ENCODE measurements around the gene TLR10.

TLR10 gene

DNA sequence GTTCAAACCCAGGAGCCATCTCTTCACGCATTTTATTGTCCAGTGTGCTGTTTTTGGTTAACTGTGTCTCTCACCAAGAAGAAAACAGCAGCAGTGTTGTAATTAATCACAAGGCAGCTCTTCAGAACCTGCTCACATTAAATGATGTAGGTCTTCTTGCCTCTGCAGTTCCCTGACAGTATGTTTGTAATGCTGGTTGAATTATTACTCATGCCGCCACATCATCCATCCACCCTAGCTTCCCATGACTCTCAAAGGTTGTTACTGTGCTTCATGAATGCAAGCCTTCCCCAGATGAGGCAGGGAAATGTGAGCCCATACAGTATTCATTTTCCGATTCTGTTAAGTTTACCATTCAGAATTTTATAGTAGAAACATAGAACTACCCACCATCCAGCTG is 17.4 kb downstream of the TLR10 start:
- no peak for DNase-seq

DNA sequence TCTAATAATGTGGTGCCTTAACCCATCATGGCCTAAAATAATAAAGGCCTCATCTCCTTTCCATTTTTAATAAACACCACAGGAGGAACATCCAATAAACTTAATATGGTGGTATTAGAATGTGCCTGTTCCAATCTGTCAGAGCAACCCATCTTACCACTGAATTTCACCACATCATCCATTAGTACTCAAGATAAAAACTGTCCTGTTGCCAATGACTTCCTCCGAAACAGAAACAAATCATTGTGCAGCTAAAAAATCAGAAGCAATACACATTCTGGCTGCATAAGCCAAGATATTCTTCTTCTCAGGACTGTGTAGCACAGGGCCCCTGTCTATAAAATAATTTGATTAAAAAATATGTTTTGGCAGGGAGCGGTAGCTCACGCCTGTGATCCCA is 18.5 kb downstream of the TLR10 start:
- DNase-seq, result no peak

DNA sequence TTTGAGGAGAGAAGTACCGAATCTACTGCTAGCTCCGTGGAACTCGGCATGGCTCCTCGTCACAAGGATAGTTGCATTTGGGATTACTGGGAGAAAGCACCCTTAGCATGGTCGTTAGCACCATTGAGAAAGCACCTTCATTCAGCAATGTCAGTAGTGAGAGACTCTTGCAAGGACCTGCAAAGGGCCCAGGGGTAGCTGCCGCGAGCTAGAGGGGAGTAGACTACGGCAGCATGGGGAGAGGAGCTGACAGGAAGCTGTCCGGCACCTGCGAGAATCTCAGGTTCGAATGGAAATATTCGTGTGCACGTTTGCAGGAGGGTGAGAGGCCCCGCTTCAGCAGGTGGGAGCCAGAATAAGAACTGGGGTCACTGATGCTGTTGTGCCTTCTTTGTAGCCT is 20.2 kb downstream of the TLR10 start:
- no peak for DNase-seq

DNA sequence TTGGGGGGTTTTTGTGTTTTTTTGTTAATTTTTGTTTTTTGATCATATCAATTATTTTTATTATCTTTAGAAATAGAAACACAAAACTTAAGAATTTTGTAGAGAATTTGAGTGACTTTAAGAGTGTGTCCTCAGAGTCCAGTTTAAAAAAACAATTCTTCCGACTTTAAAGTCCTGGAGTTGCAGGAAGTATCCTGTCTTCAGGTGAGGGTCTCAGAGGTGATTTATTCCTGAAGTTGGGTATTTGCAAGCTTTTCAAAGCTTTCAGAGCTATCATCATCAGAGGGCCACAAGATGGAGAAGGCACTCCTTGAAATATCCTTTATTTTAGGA is 23.0 kb downstream of the TLR10 start:
- DNase-seq, result no peak

DNA sequence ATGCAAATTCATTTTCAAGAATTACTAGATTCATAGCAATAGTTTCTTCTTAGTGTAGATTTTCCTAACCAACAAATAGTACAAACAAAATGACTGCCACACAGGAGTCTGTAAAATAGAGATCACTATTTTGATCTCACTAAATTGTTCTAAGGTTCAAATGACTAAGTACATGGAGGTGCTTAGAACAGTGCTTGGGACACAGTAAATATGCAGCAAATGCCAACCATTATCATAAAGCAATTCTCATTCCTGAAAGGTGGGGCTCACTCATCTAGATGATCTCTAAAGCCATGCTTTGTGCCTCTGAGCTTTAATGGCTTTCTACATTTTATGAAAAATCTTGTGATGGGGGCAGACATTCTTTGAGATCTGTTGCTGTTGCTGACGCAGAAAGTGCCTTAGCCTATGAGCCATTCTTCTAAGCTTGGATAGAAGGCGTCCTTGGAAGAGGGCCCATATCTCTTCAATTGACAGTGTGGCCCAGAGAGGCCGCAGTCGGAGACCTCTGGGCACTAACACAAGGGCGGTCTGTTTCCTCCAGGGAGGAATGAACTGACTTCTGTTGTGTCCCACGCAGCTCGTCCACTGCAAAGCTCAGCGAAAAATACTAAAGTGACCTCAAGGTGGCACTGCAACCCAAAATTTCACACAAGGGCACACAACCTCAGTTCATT is 23.5 kb downstream of the TLR10 start:
- DNase-seq, result no peak

DNA sequence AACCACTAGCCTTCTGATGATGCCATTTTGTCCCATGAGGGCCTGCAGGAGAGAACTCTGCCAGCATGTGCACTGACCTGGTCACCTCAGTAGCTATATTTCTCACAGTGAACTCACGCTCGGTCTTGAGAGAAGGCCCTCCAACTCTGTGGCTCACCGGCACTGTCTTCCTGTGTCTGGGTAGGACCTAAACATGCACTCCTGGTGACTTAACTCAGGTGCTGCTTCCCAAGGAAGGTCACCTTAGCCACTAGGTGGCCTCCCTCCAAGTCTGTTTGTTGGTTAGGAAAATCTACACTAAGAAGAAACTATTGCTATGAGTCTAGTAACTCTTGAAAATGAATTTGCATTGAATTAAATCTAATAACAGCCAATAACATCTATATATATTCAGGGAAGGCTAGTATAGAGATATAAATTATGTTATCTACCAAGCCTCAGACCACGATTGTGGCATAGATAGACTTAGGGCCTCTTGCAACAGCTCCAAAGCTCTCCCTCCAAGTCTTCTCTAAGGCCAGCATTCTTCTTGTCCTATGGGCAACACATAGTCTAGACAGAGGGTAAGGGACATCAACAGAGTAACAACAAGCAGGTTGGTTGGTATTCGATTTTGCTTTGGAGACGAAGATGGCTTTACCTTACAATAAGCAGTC is 24.7 kb downstream of the TLR10 start:
- no peak for DNase-seq

DNA sequence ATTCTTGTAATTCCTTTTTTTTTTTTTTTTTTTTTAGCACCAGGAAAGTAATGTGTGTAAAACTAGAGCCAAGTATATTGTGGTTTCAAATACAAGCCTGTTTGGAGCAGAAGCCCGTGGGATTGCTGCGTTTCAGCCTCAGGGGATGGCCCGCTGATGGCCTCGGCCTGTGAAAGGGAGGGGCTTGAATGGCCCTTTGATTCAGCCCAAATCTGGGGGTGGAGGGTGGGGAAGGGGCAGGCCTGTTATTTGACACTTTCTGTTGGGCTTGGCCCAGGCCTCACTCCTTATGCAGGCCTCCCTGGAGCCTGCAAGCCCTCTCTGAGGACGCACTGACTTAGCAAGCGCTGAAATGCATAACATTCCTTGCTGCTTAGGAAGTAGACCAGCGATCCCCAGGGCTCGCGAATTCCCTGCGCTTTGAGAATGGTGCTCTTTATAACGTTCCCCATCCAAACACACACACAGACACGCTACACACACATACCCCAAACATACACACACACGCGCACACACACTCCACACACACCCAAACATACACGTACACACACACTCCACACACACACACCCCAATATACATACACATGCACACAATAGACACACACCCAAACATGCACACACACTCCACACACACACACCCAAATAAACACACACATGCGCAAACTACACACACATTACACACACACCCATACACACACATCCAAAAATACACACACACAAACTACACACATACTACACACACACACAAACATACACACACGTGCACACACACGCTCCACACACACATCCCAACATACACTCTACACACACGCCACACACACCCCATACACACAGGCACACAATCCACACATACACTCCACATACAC is 29.6 kb downstream of the TLR10 start:
- DNase-seq, result no peak

DNA sequence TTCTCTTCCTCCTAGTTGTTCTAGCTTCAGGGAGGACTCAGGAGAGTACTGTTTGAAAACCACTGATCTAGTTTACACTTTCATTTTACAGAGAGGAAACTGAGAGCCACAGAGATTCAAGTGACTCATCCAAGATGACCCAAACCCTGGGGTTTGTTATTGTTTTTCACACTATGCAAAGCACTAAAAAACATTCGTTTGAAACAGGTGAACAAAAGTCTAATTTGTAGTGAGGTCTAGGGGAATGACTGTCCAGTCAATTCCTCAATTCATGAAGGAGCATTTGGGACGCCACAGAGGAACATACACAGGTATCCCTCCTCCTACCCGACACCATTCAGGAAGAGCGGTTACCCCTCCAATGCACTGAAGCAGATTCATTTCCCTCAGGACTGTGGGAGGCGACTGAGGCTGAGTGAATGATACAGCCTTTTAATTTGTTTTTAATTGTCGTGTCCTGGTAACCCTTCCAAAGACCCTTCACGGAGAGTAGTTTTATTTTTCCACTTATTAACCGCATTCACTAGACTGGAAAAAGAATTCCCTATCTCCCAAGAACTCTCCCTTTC is 30.3 kb downstream of the TLR10 start:
- no peak for DNase-seq

DNA sequence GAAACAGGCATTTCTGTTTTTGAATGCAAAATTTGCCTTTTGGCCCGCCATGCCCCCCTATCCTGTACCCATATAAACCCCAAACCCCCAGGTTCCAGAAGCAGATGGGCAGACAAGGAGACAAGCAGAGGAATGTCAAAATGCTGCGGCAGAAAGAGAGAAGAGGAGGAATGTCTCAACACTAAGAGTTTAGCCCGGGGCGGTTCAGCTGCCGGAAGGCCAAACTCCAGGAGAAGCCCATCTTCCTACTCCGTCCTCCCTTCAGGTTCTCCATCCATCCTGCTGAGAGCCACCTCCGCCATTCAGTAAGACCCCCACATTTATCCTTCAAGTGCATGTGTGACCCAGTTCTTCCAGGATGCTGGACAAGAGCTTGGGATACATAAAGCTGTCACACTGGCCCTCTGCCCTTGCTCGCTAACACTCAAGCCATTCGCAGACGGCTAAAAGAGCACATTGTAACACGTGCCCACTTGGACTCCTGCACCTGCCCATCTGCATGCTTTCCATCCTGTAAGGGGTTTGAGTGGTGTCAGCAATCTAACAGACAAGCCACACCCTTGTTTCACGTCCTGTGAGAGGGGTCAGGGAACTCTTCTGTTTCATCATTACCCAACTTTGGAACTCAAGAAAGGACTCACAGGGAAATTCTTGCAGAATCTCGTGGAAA is 31.3 kb downstream of the TLR10 start:
- DNase-seq, result no peak

DNA sequence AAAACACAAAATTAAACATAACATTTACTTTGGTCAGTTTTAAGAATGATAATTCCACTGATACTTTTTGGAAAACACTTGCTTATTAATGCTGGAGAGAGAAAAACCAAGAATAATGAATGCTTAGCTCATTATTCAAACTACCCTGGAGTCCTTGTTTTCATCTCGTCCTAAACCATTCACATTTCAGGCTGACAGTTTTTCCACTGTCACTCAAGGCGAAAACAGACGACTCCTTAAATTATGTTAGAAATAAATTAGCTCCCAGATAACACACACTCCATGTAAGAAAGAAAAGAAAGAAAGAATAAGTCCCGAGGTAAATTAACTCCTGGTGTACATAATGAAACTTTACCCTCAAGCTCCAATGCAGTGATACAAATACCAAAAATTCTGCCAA is 33.5 kb downstream of the TLR10 start:
- no peak for DNase-seq

DNA sequence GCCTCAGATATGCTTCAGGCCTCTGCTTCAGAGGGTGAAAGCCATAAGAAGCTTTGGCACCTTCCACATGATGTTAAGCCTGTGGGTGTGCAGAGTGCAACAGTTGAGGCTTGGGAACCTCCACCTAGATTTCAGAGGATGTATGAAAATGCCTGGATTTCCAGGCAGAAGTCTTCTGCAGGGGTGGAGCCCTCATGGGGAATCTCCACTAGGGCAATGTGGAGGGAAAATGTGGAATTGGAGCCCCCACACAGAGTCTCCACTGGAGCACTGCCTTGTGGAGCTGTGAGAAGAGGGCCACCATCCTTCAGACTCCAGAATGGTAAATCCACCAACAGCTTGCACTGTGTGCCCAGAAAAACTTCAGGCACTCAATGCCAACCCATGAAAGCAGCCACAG is 35.2 kb downstream of the TLR10 start:
- no peak for DNase-seq

DNA sequence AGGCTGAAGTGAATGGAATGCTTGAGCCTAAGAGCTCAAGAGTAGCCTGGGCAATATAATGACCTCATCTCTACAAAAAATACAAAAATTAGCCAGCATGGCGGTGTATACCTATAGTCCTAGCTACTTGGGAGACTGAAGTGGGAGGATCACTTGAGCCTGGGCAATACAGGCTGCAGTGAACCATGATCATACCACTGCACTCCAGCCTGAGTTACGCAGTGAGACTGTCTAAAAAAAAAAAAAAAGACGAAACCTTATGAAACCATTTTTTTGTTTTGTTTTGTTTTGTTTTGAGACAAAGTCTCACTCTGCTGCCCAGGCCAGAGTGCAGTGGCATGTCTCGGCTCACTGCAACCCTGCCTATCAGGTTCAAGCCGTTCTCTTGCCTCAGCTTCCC is 36.9 kb downstream of the TLR10 start:
- DNase-seq, result no peak

DNA sequence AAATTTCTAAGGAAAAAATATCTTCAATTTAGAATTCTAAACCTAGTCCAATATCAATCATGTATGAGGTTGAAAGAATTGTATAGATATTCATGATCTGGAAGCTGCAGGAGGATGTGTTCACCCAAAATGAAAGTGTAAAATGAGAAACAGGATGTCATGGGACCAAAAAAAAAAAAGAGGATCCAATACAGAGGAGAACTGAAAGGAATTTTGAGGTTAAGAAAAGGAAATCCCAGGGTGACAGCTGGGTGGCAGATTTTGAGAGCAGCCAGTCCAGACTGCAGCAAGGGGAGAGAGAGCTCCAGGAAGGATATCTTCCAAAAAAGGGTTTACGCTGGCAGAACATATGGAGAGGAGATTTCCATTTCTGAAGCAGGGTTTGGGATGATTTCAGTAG is 38.9 kb downstream of the TLR10 start:
- no peak for DNase-seq

DNA sequence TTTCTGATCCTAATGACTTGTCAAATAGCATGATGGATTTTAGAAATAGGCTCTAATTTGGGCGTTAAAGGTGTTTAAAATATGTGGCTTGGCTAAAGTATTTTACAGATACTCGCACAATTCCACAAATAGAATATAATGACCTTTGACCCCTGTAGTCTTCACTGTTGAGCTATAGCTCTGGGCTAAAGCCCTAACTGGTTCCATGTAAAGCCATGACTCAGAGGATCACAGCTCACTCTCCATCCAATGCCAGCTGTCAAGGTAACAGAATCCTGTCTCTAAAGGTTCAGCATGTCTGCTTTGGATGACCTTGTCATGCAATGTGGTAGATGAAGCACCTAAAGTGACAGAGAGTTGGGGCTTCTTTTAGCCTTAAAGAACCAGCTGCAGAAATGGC is 42.5 kb downstream of the TLR10 start:
- DNase-seq, result no peak

DNA sequence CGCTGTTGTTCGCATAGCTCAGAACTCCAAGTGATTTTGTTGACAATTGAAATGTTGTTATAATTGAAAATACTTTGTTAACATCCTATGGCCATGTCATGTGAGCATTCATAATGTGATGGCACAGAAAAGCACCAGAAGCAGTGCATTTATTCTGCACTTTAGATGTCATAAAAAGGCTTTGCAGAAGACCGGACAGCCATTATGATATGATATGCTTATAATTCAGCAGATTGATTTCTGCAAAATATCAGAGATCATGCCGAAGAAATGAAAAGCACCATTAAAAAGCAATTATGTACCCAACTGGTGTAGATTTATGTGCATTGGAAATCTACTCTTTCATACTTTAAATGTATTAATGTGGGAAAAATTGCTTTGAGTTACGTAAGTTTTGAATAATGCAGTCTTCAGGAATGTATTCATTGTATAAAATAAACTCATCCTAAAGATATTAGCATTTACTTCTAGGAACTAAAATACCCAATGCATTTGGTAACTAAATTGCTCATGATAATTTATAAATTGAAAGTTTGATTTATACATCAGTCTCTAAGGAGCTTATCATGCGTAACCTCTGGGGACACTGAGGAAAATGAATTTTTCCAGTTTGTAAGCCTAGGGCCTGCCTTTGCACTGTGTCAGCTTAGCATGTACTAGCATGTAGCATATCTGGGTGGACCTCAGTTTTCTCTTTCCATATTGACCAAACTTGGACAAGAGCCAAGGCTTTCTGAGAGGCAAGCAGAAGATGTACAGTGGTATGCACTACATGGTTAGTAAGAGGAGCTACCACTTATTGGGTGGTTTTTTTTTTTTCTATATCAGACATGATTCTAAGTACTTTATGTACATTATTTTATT is 43.6 kb downstream of the TLR10 start:
- DNase-seq, result no peak

DNA sequence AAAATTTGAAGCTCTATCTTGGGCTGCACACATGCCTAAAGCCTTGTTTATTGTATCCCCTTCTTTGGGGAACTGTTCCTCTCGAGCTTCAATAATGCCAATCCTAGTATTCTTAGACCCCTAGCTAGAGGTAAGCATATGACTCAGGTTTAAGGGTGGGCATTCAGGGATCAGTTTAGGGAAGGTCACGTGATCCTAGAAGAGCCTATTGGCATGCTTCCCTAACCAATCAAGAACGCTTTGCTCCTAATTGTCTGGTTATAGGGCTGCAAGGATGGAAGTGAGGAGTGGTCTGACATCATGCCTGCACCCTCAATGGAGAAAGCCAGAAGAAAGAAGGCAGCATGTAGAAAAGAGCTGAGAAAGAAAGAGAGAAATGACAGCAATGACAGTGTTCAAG is 46.9 kb downstream of the TLR10 start:
- no peak for DNase-seq

DNA sequence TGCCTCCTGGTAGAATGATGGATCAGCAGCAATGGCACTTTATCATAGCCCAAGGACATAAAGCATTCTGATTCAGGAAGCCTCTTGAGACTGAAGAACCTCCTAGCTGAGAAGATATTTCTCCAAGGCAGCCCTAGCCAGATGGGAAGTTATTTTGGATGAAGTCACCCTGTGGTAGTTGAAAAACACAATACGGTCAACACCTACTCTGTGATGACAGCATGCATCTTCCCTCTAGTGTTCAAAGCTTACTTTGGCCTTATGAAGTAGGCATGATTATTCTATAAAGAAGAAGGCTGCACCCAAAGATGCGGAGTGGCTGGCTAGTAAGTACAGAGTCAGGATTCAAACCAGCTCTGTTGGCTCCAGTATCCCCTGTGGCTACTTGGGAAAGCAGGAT is 47.9 kb downstream of the TLR10 start:
- DNase-seq, result no peak

DNA sequence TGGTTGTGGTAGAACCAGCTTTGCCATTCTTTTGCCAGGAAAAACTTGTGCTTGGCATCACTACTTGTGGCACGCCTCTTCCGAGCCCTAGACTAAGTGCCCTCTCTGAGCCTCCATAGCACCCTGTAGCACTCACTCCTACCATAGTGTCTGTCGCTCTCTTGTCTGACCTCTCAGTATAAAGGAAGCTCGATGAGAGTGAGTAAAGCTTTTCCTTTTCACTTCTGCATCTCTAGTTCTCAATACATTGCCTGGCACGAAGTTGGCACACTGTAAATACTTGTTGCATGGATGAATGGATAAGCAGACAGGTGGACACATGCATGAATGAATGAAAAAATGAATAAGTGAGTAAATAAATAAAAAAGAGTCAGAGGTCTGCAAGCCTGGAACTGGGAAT is 48.3 kb downstream of the TLR10 start:
- DNase-seq, result no peak

DNA sequence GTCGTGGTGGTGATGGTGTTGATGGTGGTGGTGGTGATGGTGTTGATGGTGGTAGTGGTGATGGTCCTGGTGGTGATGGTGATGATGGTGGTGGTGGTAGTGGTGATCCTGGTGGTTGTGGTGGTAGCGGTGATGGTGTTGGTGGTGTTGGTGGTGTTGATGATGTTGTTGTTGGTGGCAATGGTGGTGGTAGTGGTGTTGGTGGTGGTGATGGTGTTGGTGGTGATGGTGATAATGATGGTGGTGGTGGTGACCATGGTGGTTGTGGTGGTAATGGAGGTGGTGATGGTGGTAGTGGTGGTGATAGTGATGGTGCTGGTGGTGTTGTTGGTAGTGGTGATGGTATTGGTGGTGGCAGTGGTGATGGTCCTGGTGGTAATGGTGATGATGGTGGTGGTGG is 49.1 kb downstream of the TLR10 start:
- no peak for DNase-seq

DNA sequence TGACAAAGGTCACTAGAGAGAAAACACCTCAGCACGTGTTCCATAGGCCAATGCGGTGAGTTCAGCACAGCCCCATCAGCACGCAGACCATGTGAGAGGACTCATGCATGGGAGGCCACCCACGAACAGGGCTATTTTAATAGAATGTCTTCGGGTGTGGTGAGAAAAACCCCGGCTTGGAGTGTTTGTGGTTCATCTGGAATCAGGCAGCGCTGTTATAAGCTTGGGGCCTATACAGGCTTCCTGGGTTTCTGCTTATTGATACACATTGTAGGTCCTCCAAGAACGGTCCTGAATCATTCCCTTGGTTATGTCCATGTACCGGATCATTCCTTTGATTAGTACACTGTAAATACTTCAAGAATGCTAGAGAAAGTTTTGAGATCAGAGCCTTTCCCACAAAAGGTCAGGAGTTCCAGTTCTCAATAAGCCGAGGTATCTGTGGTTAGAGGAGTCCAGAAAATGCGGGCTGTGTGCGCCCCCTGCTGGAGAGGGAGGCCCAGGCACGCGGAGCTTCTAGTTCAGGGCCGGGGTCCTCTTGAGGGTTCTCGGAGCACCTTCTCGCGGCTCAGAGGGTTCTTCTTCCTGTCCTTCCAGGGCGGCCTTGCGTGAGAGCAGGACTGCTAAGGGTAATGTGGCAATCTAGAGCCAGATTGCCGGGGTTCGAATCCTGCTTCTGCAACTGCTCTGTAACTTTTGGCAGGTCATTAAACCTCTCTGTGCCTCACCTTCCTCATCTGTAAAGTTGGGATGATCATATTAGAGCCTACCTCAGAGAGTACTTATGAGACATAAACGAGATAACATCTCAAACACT is 51.8 kb downstream of the TLR10 start:
- DNase-seq, result peak; percentile 16

DNA sequence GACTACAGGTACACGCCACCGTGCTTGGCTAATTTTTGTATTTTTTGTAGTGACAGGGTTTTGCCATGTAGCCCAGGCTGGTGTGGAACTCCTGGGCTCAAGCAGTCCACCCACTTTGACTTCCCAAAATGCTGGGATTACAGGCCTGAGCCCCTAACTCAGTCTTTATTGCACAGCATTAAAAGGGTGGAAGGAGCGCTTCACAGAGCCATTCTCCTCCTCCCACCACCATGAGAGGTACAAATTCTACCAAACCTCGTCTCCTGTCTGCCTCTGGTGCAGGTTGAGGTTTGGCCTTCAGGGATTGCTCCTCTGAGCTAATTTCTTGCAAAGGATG is 52.3 kb downstream of the TLR10 start:
- no peak for DNase-seq

Measured in DMS153 (cell line).